HG03159 (cell line): ENCODE data around the gene KCNJ10.

ENCODE experiments used
- ATAC-seq: cut with Tn5 transposase; IDR thresholded peaks from one replicate; pipeline ENCODE4 v1.9.1; 2021; ENCODE audit warnings: mild to moderate bottlenecking, moderate library complexity; ENCODE audit not compliant: unreplicated experiment

KCNJ10 gene

DNA sequence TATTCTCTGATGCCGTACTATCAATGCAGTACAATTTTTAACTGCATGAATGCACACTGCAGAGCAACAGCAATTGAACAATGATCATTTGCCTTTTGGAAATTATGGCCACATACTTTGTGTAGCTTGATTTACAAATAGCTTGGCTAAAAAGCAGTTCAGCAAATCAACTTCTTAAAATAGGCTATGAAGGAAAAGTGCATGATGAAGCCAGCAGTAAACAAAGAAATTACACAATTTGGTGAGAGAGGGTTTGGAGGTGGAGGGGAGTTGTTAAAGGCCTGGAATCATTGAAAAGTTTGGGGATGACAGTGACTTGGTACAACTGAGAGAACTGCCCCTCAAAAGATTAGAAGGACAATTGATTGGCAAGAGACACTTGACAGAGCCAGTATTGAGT lies 44.6 kb downstream of the KCNJ10 start:
- ATAC-seq = no peak

DNA sequence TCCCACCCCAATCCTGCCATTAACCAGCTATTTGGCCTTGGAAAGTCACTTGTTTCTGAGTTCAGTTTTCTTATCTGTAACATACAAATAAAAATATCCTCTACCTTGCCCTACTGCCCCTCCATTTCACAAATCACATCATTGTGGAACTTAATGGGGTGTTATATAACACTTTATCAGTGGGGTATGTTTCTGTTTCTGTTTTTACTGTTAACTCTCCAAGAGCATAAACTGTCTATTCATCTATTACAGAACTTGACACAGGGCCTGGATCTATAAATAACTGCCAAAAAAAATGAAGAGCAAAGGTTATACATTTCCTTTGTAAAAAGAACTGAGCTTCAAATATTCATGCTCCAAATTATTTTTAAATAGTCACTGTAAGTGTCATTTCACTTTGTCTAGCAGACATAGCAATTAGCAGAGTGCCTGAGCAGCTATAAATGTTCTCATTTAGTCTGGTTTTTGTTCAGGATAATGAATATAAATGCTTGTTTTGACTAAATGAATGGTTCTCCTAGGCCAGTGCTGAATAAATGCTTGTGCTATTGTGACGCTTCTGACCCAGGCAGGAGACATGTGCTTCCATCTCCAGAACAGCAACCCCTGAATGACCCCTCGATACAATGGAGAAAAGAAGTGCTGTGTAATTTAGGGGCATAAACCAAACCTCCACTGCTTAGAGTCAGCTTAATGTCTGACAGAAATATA lies 45.6 kb downstream of the KCNJ10 start:
- ATAC-seq = no peak

DNA sequence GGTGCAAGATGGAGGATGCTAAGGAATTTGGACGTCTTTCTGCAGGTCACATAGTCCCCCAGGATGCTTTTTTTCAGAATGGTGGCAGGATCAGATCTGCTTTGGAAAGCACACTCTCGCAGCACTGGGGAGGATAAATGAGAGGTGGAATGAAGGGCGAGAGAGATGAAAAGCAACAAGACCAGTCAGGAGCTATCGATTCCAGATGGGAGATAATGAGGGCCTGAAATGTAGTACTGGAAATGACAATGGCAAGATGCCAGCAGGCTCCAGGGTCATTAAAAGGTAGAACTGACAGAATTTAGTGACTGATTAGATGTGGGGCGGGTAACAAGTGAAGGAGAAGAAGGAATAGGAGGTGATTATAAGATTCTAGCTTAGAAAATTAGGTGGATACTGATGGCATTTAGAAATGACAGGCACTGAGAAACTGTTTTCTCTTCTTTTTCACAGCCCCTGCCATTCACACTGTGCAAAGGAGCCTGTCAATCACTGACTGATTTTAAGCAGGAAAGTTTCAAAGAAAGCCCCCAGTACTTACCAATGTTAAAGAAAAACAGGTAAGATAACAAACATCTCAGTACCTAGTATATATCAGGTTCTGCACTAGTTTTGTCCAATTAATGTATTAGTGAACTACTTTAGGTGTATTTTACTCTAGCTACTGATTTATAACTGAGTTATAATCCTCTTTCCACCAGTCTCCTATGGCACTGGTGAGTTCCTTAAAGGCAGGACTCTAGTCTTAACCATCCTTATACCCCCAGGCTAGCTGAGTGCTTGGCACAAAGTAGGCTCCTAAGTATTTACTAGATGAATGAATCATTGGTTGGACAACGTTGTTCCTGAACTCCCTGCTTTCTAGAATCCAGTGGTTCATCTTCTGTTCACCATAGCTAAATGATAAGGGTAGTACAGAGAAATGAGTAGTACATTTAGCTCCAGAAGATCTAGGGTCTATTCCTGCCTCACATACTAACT lies 47.3 kb downstream of the KCNJ10 start:
- ATAC-seq = no peak

- ATAC-seq = no peak
Measured at GRCh38 chr1:160021376-160022074, 48.4 kb downstream of the KCNJ10 start.

GRCh38 chr1:160020196-160020595 lies 49.8 kb downstream of the KCNJ10 start:
- ATAC-seq = no peak

DNA sequence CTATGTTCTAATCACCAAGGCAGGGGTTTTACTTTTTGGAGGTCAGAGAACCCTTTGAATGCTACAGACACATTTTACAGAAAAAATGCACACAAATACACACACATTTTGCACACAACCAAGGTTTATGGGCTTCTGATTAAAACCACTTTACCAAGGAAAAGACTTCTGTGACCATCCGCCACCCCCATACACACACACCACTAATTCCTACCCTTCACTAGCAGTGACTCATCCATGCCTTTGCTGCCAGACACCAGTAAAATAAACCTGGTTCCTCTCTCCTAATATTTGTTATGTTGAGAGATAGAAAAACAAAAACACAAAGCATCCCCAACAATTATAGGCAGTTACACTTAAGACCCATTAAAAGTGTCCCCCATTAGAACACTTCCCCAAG lies 51.1 kb downstream of the KCNJ10 start:
- ATAC-seq = no peak

DNA sequence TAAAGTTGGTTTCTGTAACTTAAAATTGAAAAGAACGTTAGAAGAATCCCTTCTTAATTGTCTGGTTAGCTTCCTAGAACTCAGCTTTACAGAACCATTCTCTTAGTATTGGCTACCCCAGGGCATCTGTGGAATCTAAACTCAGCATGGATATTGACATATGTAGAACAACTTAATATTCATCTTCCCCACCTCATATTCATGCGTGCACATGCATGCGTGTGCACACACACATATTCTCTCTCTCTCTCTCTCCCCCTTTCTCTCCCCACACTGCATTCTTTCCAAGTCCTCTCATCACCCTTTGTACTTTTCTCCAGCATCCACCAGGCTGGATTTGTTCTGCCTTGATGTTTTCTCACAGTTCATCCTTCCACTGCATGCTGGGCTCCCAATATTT lies 51.6 kb downstream of the KCNJ10 start:
- no peak for ATAC-seq

DNA sequence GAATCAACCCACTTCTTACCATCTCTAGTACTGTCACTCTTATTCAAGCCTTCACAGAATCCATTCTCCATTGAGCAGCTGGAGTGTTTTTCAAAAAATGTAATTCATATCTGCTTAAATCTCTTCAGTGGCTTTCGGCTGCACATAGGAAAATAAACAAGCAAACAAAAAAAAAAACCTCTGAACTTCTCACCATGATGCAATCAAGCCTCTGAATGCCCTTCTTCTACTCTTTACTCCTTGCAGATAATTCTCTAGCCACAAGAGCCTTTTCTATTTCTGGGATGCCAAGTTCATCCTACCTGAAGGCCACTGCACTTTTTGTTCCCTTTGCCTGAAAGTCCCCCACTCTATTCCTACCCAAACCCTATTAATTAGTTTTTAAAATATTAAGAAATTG lies 52.4 kb downstream of the KCNJ10 start:
- ATAC-seq = no peak

DNA sequence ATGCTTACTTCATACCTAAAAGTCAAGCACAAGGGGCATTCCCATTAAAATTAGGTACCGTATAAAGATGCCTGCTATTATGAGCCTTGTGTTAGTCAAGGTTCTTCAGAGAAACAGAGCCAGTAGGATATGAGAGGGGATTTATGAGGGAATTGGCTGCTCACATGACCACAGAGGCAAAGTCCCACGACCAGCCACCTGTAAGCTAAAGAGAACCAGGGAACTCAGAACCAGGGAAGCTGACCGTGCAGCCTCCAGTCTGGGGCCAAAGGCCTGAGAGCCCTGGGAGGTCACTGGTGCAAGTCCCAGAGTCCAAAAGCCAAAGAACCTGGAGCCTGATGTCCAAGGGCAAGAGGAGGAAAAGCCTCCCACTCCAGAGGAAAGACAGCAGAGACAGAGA lies 58.2 kb downstream of the KCNJ10 start:
- ATAC-seq = no peak

DNA sequence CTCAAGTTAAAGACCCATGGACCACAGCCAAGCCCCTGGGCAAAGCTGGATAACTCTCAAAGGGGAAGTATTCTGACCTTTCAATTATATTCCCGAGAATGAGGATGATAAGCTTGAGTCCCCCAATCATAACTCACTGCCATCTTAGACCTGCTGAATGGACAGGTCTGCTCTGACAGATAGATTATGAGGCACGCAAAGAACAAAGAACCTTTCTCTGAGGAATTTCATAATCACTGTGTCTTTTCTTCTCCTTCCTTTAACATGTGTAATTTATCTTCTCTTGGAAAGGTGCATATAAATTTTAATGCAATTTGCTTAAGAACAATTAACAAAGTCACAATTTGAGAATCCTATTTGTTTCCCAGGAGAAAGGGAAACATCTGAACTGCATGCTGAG lies 60.2 kb downstream of the KCNJ10 start:
- ATAC-seq = no peak

DNA sequence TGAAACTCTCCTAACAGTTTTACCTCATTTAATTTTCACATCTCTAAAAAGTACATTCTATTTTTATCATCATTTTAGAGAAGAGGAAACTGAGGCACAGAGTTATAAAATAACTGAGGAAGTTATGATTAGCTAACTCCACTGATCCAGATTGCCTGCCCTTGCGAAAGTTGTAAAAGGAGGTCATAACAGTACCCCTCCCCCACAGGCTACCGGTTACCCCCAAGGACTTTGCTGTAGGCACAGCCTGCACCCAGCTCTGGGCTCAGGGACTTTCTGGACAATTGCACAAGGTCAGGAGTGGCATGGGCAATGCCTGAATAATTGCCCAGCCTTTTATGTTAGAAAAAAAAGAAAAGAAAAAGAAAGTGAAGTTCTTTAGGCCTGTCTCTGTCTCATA lies 60.9 kb downstream of the KCNJ10 start:
- no peak for ATAC-seq

GRCh38 chr1:160007577-160008200 lies 62.3 kb downstream of the KCNJ10 start:
- ATAC-seq = no peak

GRCh38 chr1:160006312-160006940 lies 63.5 kb downstream of the KCNJ10 start:
- ATAC-seq = peak; percentile 84

DNA sequence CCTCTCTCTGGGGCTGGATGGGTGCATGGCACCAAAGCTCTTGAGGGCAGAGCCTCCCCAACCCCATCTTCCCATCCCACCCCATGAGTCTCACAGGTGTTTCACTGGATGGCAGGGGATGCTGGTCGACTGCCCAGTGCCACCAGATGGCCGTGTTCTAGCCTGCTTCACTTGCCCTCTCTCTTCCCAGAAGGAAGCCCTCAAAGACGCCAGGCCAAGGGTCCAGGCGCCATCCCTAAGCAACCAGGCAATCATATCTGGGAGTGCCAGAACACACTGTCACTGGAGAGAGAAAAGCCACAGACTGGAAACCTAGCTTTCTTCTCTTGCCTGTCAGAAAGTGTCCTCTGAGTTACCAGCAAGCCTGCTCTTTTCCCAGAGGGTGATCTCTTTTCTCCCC lies 64.9 kb downstream of the KCNJ10 start:
- ATAC-seq = no peak

DNA sequence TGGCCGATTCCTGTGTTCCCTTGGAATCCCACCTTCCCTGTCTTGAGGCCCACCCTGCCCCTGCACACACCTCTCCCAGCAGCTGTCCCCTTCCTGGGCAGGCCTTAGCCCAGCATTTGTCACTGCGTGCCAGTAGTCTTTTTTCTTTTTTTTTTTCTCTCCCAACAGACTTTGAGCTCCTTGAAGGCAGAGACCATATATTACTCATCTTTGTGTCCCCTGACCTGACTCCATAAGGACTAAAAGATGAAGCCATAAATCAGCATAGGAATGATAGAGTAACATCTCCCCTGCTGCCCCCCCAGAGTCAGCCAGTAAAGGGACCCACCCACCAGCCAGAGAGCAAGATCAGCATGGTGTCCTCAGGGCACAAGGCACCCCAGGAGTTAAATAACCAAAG lies 65.5 kb downstream of the KCNJ10 start:
- ATAC-seq = no peak

DNA sequence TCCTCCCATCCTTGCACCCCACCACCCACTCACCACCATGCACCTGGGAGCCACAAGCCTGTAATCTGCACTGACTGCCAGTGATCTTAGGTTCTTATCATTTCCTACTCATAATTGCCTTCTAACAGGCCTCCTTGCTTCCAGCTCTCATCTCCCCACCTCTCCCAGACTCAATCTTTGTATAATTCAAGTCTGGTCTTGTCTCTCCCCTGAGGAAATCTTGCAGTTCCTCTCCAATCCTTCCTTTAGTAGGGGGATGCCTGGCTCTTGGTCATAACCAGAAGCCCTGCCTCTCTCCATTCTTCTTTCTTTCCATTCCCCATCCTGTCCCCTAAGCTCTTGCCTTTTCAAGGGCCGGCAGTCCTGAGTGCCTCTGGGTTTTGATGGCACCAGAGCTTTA lies 66.0 kb downstream of the KCNJ10 start:
- no peak for ATAC-seq

- no peak for ATAC-seq
Measured at GRCh38 chr1:160001440-160001839, 68.5 kb downstream of the KCNJ10 start.

DNA sequence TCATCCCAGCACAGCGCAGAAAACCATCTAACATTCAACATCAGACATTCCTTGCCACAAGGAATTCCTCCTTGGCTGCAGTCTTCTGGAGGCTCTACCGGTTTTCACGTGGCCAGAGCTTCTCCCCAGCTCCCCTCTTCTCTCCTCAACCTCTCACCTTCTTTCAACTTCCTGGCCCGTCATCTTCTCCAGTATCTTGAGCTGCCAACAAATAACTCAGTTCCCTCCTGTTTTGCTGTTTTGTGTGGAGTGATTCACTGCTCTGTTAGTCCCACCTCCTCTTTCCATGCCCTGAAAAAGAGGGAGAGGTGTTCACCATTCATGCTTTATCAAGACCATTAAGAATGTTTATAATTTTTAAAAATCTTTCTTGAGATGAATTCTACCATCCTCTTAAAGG lies 70.8 kb downstream of the KCNJ10 start:
- ATAC-seq = no peak

DNA sequence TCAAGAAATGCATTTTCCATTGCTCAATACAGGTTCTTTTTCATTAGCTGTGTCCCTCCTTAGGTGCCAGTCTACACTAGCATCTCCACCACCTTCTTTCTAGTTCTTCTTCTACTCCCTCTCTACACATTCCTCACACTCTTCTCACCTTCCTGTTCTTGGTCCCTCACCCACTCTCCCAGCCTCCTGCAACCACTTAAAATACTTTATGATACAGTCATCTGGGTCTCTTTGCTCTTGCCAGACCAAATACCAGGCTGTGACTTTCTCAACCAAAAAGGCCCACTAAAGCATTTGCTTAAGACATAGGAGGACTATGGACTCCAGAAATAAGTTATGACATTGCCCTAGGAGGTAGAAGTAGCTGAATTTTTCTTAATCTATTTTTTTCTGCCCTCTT lies 73.3 kb downstream of the KCNJ10 start:
- no peak for ATAC-seq

DNA sequence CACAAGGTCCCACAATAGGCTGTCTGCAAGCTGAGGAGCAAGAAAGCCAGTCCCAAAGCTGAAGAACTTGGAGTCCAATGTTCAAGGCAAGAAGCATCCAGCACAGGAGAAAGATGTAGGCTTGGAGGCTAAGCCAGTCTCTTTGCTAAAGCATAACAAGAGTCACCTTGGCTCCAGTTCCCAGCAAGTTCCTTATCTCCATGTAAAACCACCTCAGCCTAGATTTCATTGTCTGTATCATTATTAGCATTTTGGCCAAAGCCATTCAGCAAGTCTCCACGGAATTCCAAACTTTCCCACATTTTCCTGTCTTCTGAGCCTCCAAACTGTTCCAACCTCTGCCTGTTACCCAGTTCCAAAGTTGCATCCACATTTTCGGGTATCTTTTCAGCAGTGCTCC lies 75.1 kb downstream of the KCNJ10 start:
- ATAC-seq = no peak

GRCh38 chr1:159993911-159994310 lies 76.0 kb downstream of the KCNJ10 start:
- ATAC-seq = no peak
